Thyroid gland (tissue), 4 donors: ENCODE data around the gene ABCG5. TPM values are rescaled to one million over a fixed set of nuclear protein-coding genes. Genes with fewer than 3 reads are reported as not detected.

Experiments used
- DNase-seq, 2 donors: peaks; one replicate each; pipeline ENCODE4 v3.0.0-alpha.2; 2019
- H3K27ac ChIP-seq, 3 donors: fragments of 200-600 bp; sonication (generic); 1 replicate in 2 of 3; 2 replicates in 1 of 3; pipeline ENCODE4 v1.5.1; 2016 to 2019; ENCODE audit warnings: mild to moderate bottlenecking in 1 of 3, moderate library complexity in 1 of 3
- H3K27me3 ChIP-seq: fragments of 200-600 bp; sonication (generic); one replicate; pipeline ENCODE4 v1.5.1; 2019
- H3K36me3 ChIP-seq, 2 donors: fragments of 200-600 bp; sonication (generic); one replicate each; pipeline ENCODE4 v1.5.1; 2016 to 2019
- H3K4me1 ChIP-seq, 2 donors: fragments of 200-600 bp; sonication (generic); one replicate each; pipeline ENCODE4 v1.5.1; 2017 to 2019
- H3K4me3 ChIP-seq, 3 donors: fragments of 200-600 bp; sonication (generic); replicated peaks in 1 of 3; 1 replicate in 2 of 3; 2 replicates in 1 of 3; pipeline ENCODE4 v1.5.1; 2016; ENCODE audit warnings: mild to moderate bottlenecking in 1 of 3
- H3K9me3 ChIP-seq: fragments of 200-600 bp; sonication (generic); one replicate; pipeline ENCODE4 v1.5.1; 2017
- CTCF ChIP-seq, 6 experiments: fragments of 200-600 bp in 3 of 6; fragments of 450-650 bp in 3 of 6; sonication (generic) in 3 of 6; IDR thresholded peaks; one replicate each; pipeline ENCODE4 v1.5.1; 2016 to 2019; ENCODE audit warnings: antibody characterized with exemption in 6 of 6, mild to moderate bottlenecking in 2 of 6, inconsistent platforms in 1 of 6, moderate library complexity in 1 of 6
- POLR2A ChIP-seq, 2 donors: fragments of 450-650 bp; IDR thresholded peaks; one replicate each; pipeline ENCODE4 v1.6.1; 2017; ENCODE audit warnings: antibody characterized with exemption in 2 of 2, mild to moderate bottlenecking in 2 of 2, moderate library complexity in 1 of 2
- WGBS, 2 donors: methylation state at CpG; one replicate each; pipeline ENCODE4 v1.1.5; 2017; 5-methylcytosine and 5-hydroxymethylcytosine counted together
- intact Hi-C: fragments of 100-400 bp; cut with DNase I; formaldehyde crosslinking; loops from one replicate; pipeline ENCODE4 v1.15.1; 2023
- total RNA-seq, 4 donors: library from RNA; depleted of rRNA; stranded (reverse); fragments of >200 nt; gene quantifications; one replicate each; pipeline ENCODE4 v1.2.3, GENCODE V29; 2016

ABCG5 gene
- total RNA-seq, 4 donors from 2014 or later: not detected

- intact Hi-C loops: no loop called here
- Histone ChIP-seq H3K36me3 (no peaks in the 10 kb centered on the region), H3K4me1 (no peaks in the 10 kb centered on the region), H3K27me3 (no peaks in the 10 kb centered on the region), H3K27ac (no peak overlapping the region), H3K4me3 (no peak overlapping the region), H3K9me3 (no peaks in the 10 kb centered on the region)
- 90 to 94% methylated on average over 14 to 20 of the region's 20 CpGs for WGBS, 2 donors
- no peak for DNase-seq
- TF ChIP-seq POLR2A (IDR thresholded peaks at IDR 0.05) (no peak), CTCF (IDR thresholded peaks at IDR 0.05) (no peak)
Observed at GRCh38 chr2:43851011-43851980, 12.7 kb upstream of the ABCG5 start.

GRCh38 chr2:43848214-43848613 is 9.6 kb upstream of the ABCG5 start:
- 69 to 71% methylated on average over 1 of the region's 1 CpG for WGBS, 2 donors
- H3K36me3 ChIP-seq: no peaks in the 10 kb centered on the region
- H3K4me3 ChIP-seq: no peak overlapping the region
- no peaks in the 10 kb centered on the region for H3K9me3 ChIP-seq
- no peak for DNase-seq
- intact Hi-C loops: no loop called here
- no peaks in the 10 kb centered on the region for H3K27me3 ChIP-seq
- H3K27ac ChIP-seq: no peak overlapping the region
- TF ChIP-seq POLR2A (IDR thresholded peaks at IDR 0.05) (no peak), CTCF (IDR thresholded peaks at IDR 0.05) (no peak)
- H3K4me1 ChIP-seq: no peaks in the 10 kb centered on the region

- DNase-seq: no peak
- Histone ChIP-seq H3K27ac (no peak overlapping the region), H3K4me3 (no peak overlapping the region), H3K9me3 (no peaks in the 10 kb centered on the region), H3K36me3 (no peaks in the 10 kb centered on the region), H3K27me3 (no peaks in the 10 kb centered on the region), H3K4me1 (no peaks in the 10 kb centered on the region)
- TF ChIP-seq POLR2A (IDR thresholded peaks at IDR 0.05) (no peak), CTCF (IDR thresholded peaks at IDR 0.05) (no peak)
- intact Hi-C loops: no loop called here
- WGBS, 2 donors: 95 to 100% methylated on average over 2 to 5 of the region's 5 CpGs
Observed at GRCh38 chr2:43846140-43846793, 7.6 kb upstream of the ABCG5 start.

GRCh38 chr2:43845181-43845580 is 6.5 kb upstream of the ABCG5 start:
- no peak overlapping the region for H3K4me3 ChIP-seq
- no peaks in the 10 kb centered on the region for H3K36me3 ChIP-seq
- no peak for TF ChIP-seq POLR2A (IDR thresholded peaks at IDR 0.05)
- no peak for TF ChIP-seq CTCF (IDR thresholded peaks at IDR 0.05)
- H3K4me1 ChIP-seq: no peaks in the 10 kb centered on the region
- no peaks in the 10 kb centered on the region for H3K9me3 ChIP-seq
- WGBS, 2 donors: 69 to 89% methylated on average over 1 of the region's 1 CpG
- H3K27me3 ChIP-seq: no peaks in the 10 kb centered on the region
- no peak for DNase-seq
- intact Hi-C loops: no loop called here
- no peak overlapping the region for H3K27ac ChIP-seq

GRCh38 chr2:43842866-43843226 is 4.2 kb upstream of the ABCG5 start:
- Histone ChIP-seq H3K27me3 (no peaks in the 10 kb centered on the region), H3K9me3 (no peaks in the 10 kb centered on the region), H3K4me1 (no peaks in the 10 kb centered on the region), H3K4me3 (no peak overlapping the region), H3K36me3 (no peaks in the 10 kb centered on the region), H3K27ac (no peak overlapping the region)
- no peak for DNase-seq
- 82 to 84% methylated on average over 9 of the region's 9 CpGs for WGBS, 2 donors
- intact Hi-C loops: no loop called here
- TF ChIP-seq CTCF (IDR thresholded peaks at IDR 0.05) (no peak), POLR2A (IDR thresholded peaks at IDR 0.05) (no peak)
